GM12878 (cell line): ENCODE measurements around the gene SLC16A10. TPM values are rescaled to one million over a fixed set of nuclear protein-coding genes. Genes with fewer than 3 reads are reported as not detected.

Experiments
- CBX5 ChIP-seq: sonication (generic); IDR thresholded peaks from 2 replicates; pipeline ENCODE4 v1.6.1; 2016; ENCODE audit warnings: low read depth, moderate library complexity, mild to moderate bottlenecking, inconsistent platforms
- CHD1 ChIP-seq: IDR thresholded peaks from 2 replicates; pipeline ENCODE4 v1.6.1; 2012; ENCODE audit warnings: low read depth, low read length, improper control_type of control experiment
- KDM1A ChIP-seq: fragments of 200-600 bp; sonication (generic); IDR thresholded peaks from 2 replicates; pipeline ENCODE4 v1.6.1; 2016; ENCODE audit warnings: borderline replicate concordance
- KLF5 ChIP-seq: fragments of 450-650 bp; IDR thresholded peaks from 2 replicates; pipeline ENCODE4 v1.6.1; 2014; ENCODE audit warnings: mild to moderate bottlenecking; ENCODE audit not compliant: partially characterized antibody
- MXI1 ChIP-seq: fragments of 150-350 bp; IDR thresholded peaks from 2 replicates; pipeline ENCODE4 v1.6.1; 2011; ENCODE audit warnings: low read depth, mild to moderate bottlenecking, inconsistent platforms, low read length, improper control_type of control experiment
- NFIC ChIP-seq: IDR thresholded peaks from 2 replicates; pipeline ENCODE4 v1.6.1; 2012; ENCODE audit warnings: low read depth, mild to moderate bottlenecking, inconsistent platforms, low read length, moderate library complexity
- NFXL1 ChIP-seq: fragments of 450-650 bp; IDR thresholded peaks from 2 replicates; pipeline ENCODE4 v1.6.1; 2017; ENCODE audit warnings: antibody characterized with exemption, mild to moderate bottlenecking, borderline replicate concordance
- NFYB ChIP-seq: IDR thresholded peaks from 2 replicates; pipeline ENCODE4 v1.6.1; 2011; ENCODE audit warnings: low read depth, mild to moderate bottlenecking, low read length, improper control_type of control experiment, moderate library complexity; ENCODE audit not compliant: insufficient read depth
- PML ChIP-seq: IDR thresholded peaks from 2 replicates; pipeline ENCODE4 v1.6.1; 2012; ENCODE audit warnings: low read length, inconsistent platforms
- POLR2AphosphoS5 ChIP-seq: IDR thresholded peaks from 2 replicates; pipeline ENCODE4 v1.6.1; 2011; ENCODE audit warnings: mild to moderate bottlenecking, low read length, inconsistent platforms
- SMARCA5 ChIP-seq: fragments of 450-650 bp; IDR thresholded peaks from 2 replicates; pipeline ENCODE4 v1.6.1; 2017; ENCODE audit warnings: mild to moderate bottlenecking
- SP1 ChIP-seq: IDR thresholded peaks from one replicate; pipeline ENCODE4 v1.6.1; 2011; ENCODE audit warnings: low read depth, low read length
- SREBF1 ChIP-seq: IDR thresholded peaks from 2 replicates; pipeline ENCODE4 v1.6.1; 2012; ENCODE audit warnings: mild to moderate bottlenecking, low read length
- STAT3 ChIP-seq: IDR thresholded peaks from 2 replicates; pipeline ENCODE4 v1.6.1; 2011; ENCODE audit warnings: low read depth, low read length, improper control_type of control experiment
- TBL1XR1 ChIP-seq: IDR thresholded peaks from 2 replicates; pipeline ENCODE4 v1.6.1; 2012; ENCODE audit warnings: low read depth, low read length, improper control_type of control experiment
- TCF7 ChIP-seq: IDR thresholded peaks from 2 replicates; pipeline ENCODE4 v1.6.1; 2014; ENCODE audit warnings: antibody characterized with exemption, borderline replicate concordance
- ZZZ3 ChIP-seq: IDR thresholded peaks from 2 replicates; pipeline ENCODE4 v1.6.1; 2011; ENCODE audit warnings: low read depth; ENCODE audit not compliant: control insufficient read depth, insufficient read length
- polyA plus RNA-seq, 11 experiments: library from polyadenylated mRNA; depleted of rRNA in 4 of 11; unstranded in 6 of 11; stranded (reverse) in 5 of 11; fragments of >200 nt; fragmentation: Nextera tagmentation in 4 of 11; fragmentation: Illumina TruSeq in 1 of 11; extraction: Ambion mirVana in 4 of 11; extraction: Trizol in 1 of 11; gene quantifications; 1 replicate in 1 of 11; 2 replicates in 10 of 11; pipeline versions ENCODE4 v1.2.1 to v1.2.3, GENCODE V29; 2011 to 2016; ENCODE audit warnings: inconsistent platforms in 2 of 11, missing spikeins in 2 of 11, low read depth in 1 of 11
- total RNA-seq, 4 experiments: library from RNA; depleted of rRNA in 3 of 4; stranded (reverse); fragments of >200 nt in 3 of 4; fragmentation: Illumina TruSeq in 1 of 4; extraction: Trizol in 1 of 4; gene quantifications; 2 replicates each; pipeline versions ENCODE4 v1.2.1 to v1.2.3, GENCODE V29; 2013 to 2021
- TF ChIP-seq, protein P1 (sequence below): IDR thresholded peaks from 2 replicates; pipeline ENCODE4 v1.6.1; 2012; ENCODE audit warnings: low read depth, low read length, improper control_type of control experiment
- TF ChIP-seq, protein P2 (sequence below): fragments of 450-650 bp; IDR thresholded peaks from 2 replicates; pipeline ENCODE4 v1.6.1; 2017; ENCODE audit warnings: borderline replicate concordance
- TF ChIP-seq, protein P3 (sequence below): IDR thresholded peaks from 2 replicates; pipeline ENCODE4 v1.6.1; 2011; ENCODE audit warnings: borderline replicate concordance, low read depth, mild to moderate bottlenecking, moderate library complexity, mixed read lengths, low read length; ENCODE audit not compliant: insufficient read depth; ENCODE audit errors: extremely low read length
- TF ChIP-seq, protein P4 (sequence below): IDR thresholded peaks from 2 replicates; pipeline ENCODE4 v1.6.1; 2011; ENCODE audit warnings: low read depth, mild to moderate bottlenecking, low read length, moderate library complexity, borderline replicate concordance; ENCODE audit errors: extremely low read depth
- TF ChIP-seq, protein P5 (sequence below): fragments of 450-650 bp; IDR thresholded peaks from 2 replicates; pipeline ENCODE4 v1.6.1; 2017; ENCODE audit warnings: mild to moderate bottlenecking, moderate library complexity

SLC16A10 gene
- total and polyA plus RNA-seq, 10 of the 15 experiments (the other 5 are each of a cell fraction or from before 2014, with no cell fraction given): 2.3 to 19.0 (median 8.0) TPM

DNA sequence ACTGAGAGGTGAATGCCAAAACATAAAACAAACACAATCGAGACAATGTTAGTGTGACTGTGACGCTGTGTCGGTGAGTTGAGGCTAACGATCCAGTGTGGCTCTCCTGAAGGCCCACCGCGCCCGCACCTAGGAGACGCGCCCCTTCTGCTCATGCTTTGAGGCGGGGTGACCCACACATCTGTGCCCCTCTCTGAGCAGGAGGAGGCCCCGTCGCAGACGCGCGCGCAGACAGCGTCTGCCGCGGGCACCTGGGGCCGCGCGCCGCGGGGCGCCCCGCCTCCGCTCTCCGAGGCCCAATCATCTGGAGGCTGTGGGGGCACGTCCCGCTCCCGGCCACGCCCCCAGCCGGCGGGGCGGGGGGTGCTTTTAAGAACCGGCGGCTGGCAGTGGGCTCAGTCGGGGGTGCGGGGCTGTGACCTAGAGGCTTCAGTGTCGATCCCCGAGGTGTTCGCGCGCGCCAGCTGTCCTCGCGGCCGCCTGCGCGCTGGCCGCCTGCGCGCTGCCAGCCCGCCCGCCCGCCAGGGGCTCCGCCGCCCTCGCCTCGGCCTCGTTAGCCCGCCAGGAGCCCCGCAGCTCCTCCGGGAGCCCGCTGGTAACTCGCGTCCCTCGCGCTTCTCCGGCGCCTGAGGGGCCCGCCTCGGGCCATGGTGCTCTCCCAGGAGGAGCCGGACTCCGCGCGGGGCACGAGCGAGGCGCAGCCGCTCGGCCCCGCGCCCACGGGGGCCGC lies at the start of gene SLC16A10 (continued):
- TF ChIP-seq POLR2AphosphoS5 (peak; percentile 59; the same call in 1 of the 2 replicates), KLF5 (no peak), SMARCA5 (no peak), MXI1 (no peak), CHD1 (no peak), ZZZ3 (no peak), TBL1XR1 (no peak), KDM1A (no peak), NFYB (no peak), TCF7 (no peak), NFXL1 (no peak), NFIC (no peak), SREBF1 (no peak), PML (peak; percentile 45; the same call in 1 of the 2 replicates), SP1 (no peak), STAT3 (no peak), CBX5 (no peak)
- TF ChIP-seq, protein P1, sequence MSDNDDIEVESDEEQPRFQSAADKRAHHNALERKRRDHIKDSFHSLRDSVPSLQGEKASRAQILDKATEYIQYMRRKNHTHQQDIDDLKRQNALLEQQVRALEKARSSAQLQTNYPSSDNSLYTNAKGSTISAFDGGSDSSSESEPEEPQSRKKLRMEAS: no peak
- TF ChIP-seq, protein P2, sequence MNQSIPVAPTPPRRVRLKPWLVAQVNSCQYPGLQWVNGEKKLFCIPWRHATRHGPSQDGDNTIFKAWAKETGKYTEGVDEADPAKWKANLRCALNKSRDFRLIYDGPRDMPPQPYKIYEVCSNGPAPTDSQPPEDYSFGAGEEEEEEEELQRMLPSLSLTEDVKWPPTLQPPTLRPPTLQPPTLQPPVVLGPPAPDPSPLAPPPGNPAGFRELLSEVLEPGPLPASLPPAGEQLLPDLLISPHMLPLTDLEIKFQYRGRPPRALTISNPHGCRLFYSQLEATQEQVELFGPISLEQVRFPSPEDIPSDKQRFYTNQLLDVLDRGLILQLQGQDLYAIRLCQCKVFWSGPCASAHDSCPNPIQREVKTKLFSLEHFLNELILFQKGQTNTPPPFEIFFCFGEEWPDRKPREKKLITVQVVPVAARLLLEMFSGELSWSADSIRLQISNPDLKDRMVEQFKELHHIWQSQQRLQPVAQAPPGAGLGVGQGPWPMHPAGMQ: no peak
- TF ChIP-seq, protein P3, sequence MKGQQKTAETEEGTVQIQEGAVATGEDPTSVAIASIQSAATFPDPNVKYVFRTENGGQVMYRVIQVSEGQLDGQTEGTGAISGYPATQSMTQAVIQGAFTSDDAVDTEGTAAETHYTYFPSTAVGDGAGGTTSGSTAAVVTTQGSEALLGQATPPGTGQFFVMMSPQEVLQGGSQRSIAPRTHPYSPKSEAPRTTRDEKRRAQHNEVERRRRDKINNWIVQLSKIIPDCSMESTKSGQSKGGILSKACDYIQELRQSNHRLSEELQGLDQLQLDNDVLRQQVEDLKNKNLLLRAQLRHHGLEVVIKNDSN: no peak
- TF ChIP-seq, protein P4, sequence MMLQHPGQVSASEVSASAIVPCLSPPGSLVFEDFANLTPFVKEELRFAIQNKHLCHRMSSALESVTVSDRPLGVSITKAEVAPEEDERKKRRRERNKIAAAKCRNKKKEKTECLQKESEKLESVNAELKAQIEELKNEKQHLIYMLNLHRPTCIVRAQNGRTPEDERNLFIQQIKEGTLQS: no peak
- TF ChIP-seq, protein P5, sequence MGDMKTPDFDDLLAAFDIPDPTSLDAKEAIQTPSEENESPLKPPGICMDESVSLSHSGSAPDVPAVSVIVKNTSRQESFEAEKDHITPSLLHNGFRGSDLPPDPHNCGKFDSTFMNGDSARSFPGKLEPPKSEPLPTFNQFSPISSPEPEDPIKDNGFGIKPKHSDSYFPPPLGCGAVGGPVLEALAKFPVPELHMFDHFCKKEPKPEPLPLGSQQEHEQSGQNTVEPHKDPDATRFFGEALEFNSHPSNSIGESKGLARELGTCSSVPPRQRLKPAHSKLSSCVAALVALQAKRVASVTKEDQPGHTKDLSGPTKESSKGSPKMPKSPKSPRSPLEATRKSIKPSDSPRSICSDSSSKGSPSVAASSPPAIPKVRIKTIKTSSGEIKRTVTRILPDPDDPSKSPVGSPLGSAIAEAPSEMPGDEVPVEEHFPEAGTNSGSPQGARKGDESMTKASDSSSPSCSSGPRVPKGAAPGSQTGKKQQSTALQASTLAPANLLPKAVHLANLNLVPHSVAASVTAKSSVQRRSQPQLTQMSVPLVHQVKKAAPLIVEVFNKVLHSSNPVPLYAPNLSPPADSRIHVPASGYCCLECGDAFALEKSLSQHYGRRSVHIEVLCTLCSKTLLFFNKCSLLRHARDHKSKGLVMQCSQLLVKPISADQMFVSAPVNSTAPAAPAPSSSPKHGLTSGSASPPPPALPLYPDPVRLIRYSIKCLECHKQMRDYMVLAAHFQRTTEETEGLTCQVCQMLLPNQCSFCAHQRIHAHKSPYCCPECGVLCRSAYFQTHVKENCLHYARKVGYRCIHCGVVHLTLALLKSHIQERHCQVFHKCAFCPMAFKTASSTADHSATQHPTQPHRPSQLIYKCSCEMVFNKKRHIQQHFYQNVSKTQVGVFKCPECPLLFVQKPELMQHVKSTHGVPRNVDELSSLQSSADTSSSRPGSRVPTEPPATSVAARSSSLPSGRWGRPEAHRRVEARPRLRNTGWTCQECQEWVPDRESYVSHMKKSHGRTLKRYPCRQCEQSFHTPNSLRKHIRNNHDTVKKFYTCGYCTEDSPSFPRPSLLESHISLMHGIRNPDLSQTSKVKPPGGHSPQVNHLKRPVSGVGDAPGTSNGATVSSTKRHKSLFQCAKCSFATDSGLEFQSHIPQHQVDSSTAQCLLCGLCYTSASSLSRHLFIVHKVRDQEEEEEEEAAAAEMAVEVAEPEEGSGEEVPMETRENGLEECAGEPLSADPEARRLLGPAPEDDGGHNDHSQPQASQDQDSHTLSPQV: no peak
